Neuronal stem cell (in vitro differentiated cells): ENCODE measurements around the gene SPATA24.
"Not testable (repeated sequence)": the region's sequence is repeated elsewhere in the genome, so short reads cannot be mapped to it uniquely, and the experiment has no call there.

Source experiments
- DNase-seq: peaks from one replicate; pipeline ENCODE4 v3.0.0-alpha.2; 2013; ENCODE audit warnings: low spot score
- H2AFZ ChIP-seq: one replicate; pipeline ENCODE4 v1.6.1; 2013; ENCODE audit warnings: mild to moderate bottlenecking, low read length, inconsistent platforms
- H2AK5ac ChIP-seq: 2 replicates; pipeline ENCODE4 v1.6.1; 2013; ENCODE audit warnings: low read depth, mild to moderate bottlenecking, inconsistent platforms, low read length, moderate library complexity, mixed read lengths
- H2BK120ac ChIP-seq: 2 replicates; pipeline ENCODE4 v1.6.1; 2013; ENCODE audit warnings: low read depth, mild to moderate bottlenecking, inconsistent platforms, low read length, moderate library complexity, mixed read lengths
- H2BK12ac ChIP-seq: one replicate; pipeline ENCODE4 v1.6.1; 2013; ENCODE audit warnings: low read length, inconsistent platforms
- H2BK15ac ChIP-seq: 2 replicates; pipeline ENCODE4 v1.6.1; 2013; ENCODE audit warnings: mild to moderate bottlenecking, low read length, inconsistent platforms, mixed read lengths
- H2BK5ac ChIP-seq: one replicate; pipeline ENCODE4 v1.6.1; 2013; ENCODE audit warnings: inconsistent platforms, mild to moderate bottlenecking, low read length, moderate library complexity
- H3K14ac ChIP-seq: one replicate; pipeline ENCODE4 v1.6.1; 2013; ENCODE audit warnings: low read length, inconsistent platforms
- H3K18ac ChIP-seq: 2 replicates; pipeline ENCODE4 v1.6.1; 2013; ENCODE audit warnings: low read length, inconsistent platforms
- H3K23ac ChIP-seq: 2 replicates; pipeline ENCODE4 v1.6.1; 2013; ENCODE audit warnings: low read depth, mild to moderate bottlenecking, mixed read lengths, low read length, inconsistent platforms; ENCODE audit not compliant: poor library complexity
- H3K27ac ChIP-seq: replicated peaks from 3 replicates; pipeline ENCODE4 v1.5.1; 2013; ENCODE audit warnings: low read length, inconsistent platforms
- H3K27me3 ChIP-seq, 3 experiments: 2 replicates each; pipeline ENCODE4 v1.6.1; 2013; ENCODE audit warnings: low read length in 3 of 3, mild to moderate bottlenecking in 2 of 3, inconsistent platforms in 1 of 3, low read depth in 1 of 3, mixed read lengths in 1 of 3, moderate library complexity in 1 of 3; ENCODE audit not compliant: control insufficient read depth in 3 of 3, insufficient read depth in 3 of 3
- H3K36me3 ChIP-seq, 2 donors: replicated peaks in 1 of 2; 2 replicates each; pipeline ENCODE4 v1.6.1; 2013; ENCODE audit warnings: low read length in 2 of 2; ENCODE audit not compliant: control insufficient read depth in 2 of 2, insufficient read depth in 2 of 2
- H3K4ac ChIP-seq: 2 replicates; pipeline ENCODE4 v1.6.1; 2013; ENCODE audit warnings: inconsistent platforms, mild to moderate bottlenecking, low read length, moderate library complexity
- H3K4me1 ChIP-seq, 2 donors: 1 replicate in 1 of 2; 2 replicates in 1 of 2; pipeline ENCODE4 v1.6.1; 2013; ENCODE audit warnings: low read length in 2 of 2, low read depth in 1 of 2; ENCODE audit not compliant: control insufficient read depth in 2 of 2, insufficient read depth in 1 of 2
- H3K4me2 ChIP-seq: one replicate; pipeline ENCODE4 v1.6.1; 2013; ENCODE audit warnings: mild to moderate bottlenecking, low read length, inconsistent platforms; ENCODE audit not compliant: insufficient read depth, poor library complexity, severe bottlenecking
- H3K4me3 ChIP-seq, 2 donors: 2 replicates each; pipeline ENCODE4 v1.5.1; 2013; ENCODE audit warnings: low read length in 2 of 2, mild to moderate bottlenecking in 2 of 2, inconsistent platforms in 1 of 2, moderate library complexity in 1 of 2
- H3K79me1 ChIP-seq: one replicate; pipeline ENCODE4 v1.6.1; 2013; ENCODE audit warnings: low read depth, mild to moderate bottlenecking, inconsistent platforms, low read length, moderate library complexity
- H3K9ac ChIP-seq: one replicate; pipeline ENCODE4 v1.6.1; 2013; ENCODE audit warnings: mild to moderate bottlenecking, low read depth, low read length, inconsistent platforms; ENCODE audit not compliant: poor library complexity
- H3K9me3 ChIP-seq, 2 donors: replicated peaks in 1 of 2; 2 replicates each; pipeline versions ENCODE3 to v1.6.1; 2013; ENCODE audit warnings: low read length in 2 of 2, mild to moderate bottlenecking in 2 of 2, inconsistent platforms in 1 of 2, low read depth in 1 of 2, mixed read lengths in 1 of 2, moderate library complexity in 1 of 2; ENCODE audit not compliant: control insufficient read depth in 2 of 2, insufficient read depth in 1 of 2
- H4K8ac ChIP-seq: one replicate; pipeline ENCODE4 v1.6.1; 2013; ENCODE audit warnings: low read depth, mild to moderate bottlenecking, inconsistent platforms, low read length, moderate library complexity
- H4K91ac ChIP-seq: one replicate; pipeline ENCODE4 v1.6.1; 2013; ENCODE audit warnings: low read length, low read depth, mild to moderate bottlenecking, inconsistent platforms; ENCODE audit not compliant: poor library complexity
- WGBS, 2 donors: extraction: QIAGEN DNeasy Blood & Tissue Kit; methylation state at CpG; one replicate each; pipeline ENCODE4 v1.1.7; 2013; ENCODE audit warnings: missing lambda C conversion rate in 2 of 2, mixed read lengths in 1 of 2; ENCODE audit not compliant: insufficient read length in 2 of 2, insufficient replicate concordance in 1 of 2; ENCODE audit errors: extremely low coverage in 2 of 2; 5-methylcytosine and 5-hydroxymethylcytosine counted together

The SPATA24 gene

GRCh38 chr5:139413153-139413552 lies 9.3 kb upstream of the SPATA24 start:
- Histone ChIP-seq H3K14ac (no peak overlapping the region), H2BK12ac (no peak overlapping the region), H3K4me1 (no peaks in the 10 kb centered on the region), H2BK15ac (no peak overlapping the region), H3K4me3 (no peak overlapping the region), H3K23ac (no peak overlapping the region), H3K27me3 (no peaks in the 10 kb centered on the region), H3K36me3 (peaks cover 18 to 55% of the 10 kb centered on the region in 2 donors), H3K18ac (no peak overlapping the region), H3K4ac (no peak overlapping the region), H2BK5ac (no peak overlapping the region), H2AFZ (no peak overlapping the region), H3K79me1 (no peaks in the 10 kb centered on the region), H3K27ac (no peak overlapping the region), H2AK5ac (no peak overlapping the region), H2BK120ac (no peak overlapping the region), H4K91ac (no peak overlapping the region), H3K9me3 (no peaks in the 10 kb centered on the region), H4K8ac (no peak overlapping the region), H3K9ac (no peak overlapping the region), H3K4me2 (no peak overlapping the region)
- no peak for DNase-seq
- WGBS, 2 donors: no CpG with 5 or more reads among the region's 6 CpGs

- no peak overlapping the region for H3K27ac ChIP-seq
Observed at GRCh38 chr5:139410993-139411828, 7.3 kb upstream of the SPATA24 start.

GRCh38 chr5:139410121-139410992 lies 6.5 kb upstream of the SPATA24 start:
- Histone ChIP-seq H3K9ac (no peak overlapping the region), H4K91ac (no peak overlapping the region), H3K18ac (no peak overlapping the region), H3K27me3 (no peaks in the 10 kb centered on the region), H2BK15ac (no peak overlapping the region), H3K36me3 (peaks cover 8 to 31% of the 10 kb centered on the region in 2 donors), H3K4ac (no peak overlapping the region), H3K4me1 (no peaks in the 10 kb centered on the region), H3K4me3 (no peak overlapping the region), H3K9me3 (no peaks in the 10 kb centered on the region), H3K23ac (no peak overlapping the region), H2BK12ac (no peak overlapping the region), H2BK5ac (no peak overlapping the region), H3K27ac (no peak overlapping the region), H3K4me2 (no peak overlapping the region), H2AK5ac (no peak overlapping the region), H2BK120ac (no peak overlapping the region), H4K8ac (no peak overlapping the region), H2AFZ (no peak overlapping the region), H3K79me1 (no peaks in the 10 kb centered on the region), H3K14ac (no peak overlapping the region)
- no peak for DNase-seq
- no CpG with 5 or more reads among the region's 6 CpGs for WGBS, 2 donors

More at GRCh38 chr5:139410993-139411828, 7.3 kb upstream of the SPATA24 start:
- Histone ChIP-seq H2AFZ (no peak overlapping the region), H3K27me3 (no peaks in the 10 kb centered on the region), H2BK12ac (no peak overlapping the region), H3K9me3 (no peaks in the 10 kb centered on the region), H3K4me1 (no peaks in the 10 kb centered on the region), H3K79me1 (no peaks in the 10 kb centered on the region), H3K14ac (no peak overlapping the region), H3K18ac (no peak overlapping the region), H4K91ac (no peak overlapping the region), H2BK15ac (no peak overlapping the region), H2BK120ac (no peak overlapping the region), H3K4me2 (no peak overlapping the region), H3K9ac (no peak overlapping the region), H3K23ac (no peak overlapping the region), H2AK5ac (no peak overlapping the region), H2BK5ac (no peak overlapping the region), H4K8ac (no peak overlapping the region), H3K36me3 (peaks cover 10 to 40% of the 10 kb centered on the region in 2 donors), H3K4ac (no peak overlapping the region), H3K4me3 (no peak overlapping the region)
- no CpG with 5 or more reads among the region's 17 CpGs for WGBS, 2 donors
- DNase-seq: no peak

GRCh38 chr5:139409116-139409515 lies 5.2 kb upstream of the SPATA24 start:
- H3K4me1 ChIP-seq, H3K9me3 ChIP-seq, H3K4me3 ChIP-seq, H2BK120ac ChIP-seq, H2BK12ac ChIP-seq, H3K27ac ChIP-seq, H3K9ac ChIP-seq, H3K4me2 ChIP-seq, H3K4ac ChIP-seq, H2BK5ac ChIP-seq, H2AFZ ChIP-seq, H2BK15ac ChIP-seq, H3K14ac ChIP-seq, H3K79me1 ChIP-seq, H2AK5ac ChIP-seq, DNase-seq, H3K18ac ChIP-seq, H3K23ac ChIP-seq, H4K8ac ChIP-seq, H4K91ac ChIP-seq, H3K27me3 ChIP-seq: not testable (repeated sequence)
- whole genome bisulfite sequencing, 2 donors: no CpG with 5 or more reads among the region's 5 CpGs
- H3K36me3 ChIP-seq: peaks cover 6 to 20% of the 10 kb centered on the region in 2 donors
